HepG2 (cell line): ENCODE data around the gene CLEC16A. TPM values are rescaled to one million over a fixed set of nuclear protein-coding genes. Genes with fewer than 3 reads are reported as not detected.

Source experiments
- AKAP8 ChIP-seq: sonication (generic); formaldehyde crosslinking; IDR thresholded peaks from 2 replicates; pipeline ENCODE4 v1.5.1; 2020; ENCODE audit warnings: mild to moderate bottlenecking, missing genetic modification reagents
- ATF1 ChIP-seq: IDR thresholded peaks from 2 replicates; pipeline ENCODE4 v1.6.1; 2016; ENCODE audit warnings: mild to moderate bottlenecking, control low read depth
- BCL6 ChIP-seq: IDR thresholded peaks from 2 replicates; pipeline ENCODE4 v1.6.1; 2016; ENCODE audit warnings: missing genetic modification reagents, missing compliant biosample characterization
- CBX1 ChIP-seq: IDR thresholded peaks from one replicate; pipeline ENCODE4 v1.6.1; 2016; ENCODE audit warnings: antibody characterized with exemption, low read depth
- ETV5 ChIP-seq: IDR thresholded peaks from 2 replicates; pipeline ENCODE4 v1.6.1; 2018; ENCODE audit warnings: missing biosample characterization, missing genetic modification reagents, inconsistent platforms, borderline replicate concordance
- HDAC6 ChIP-seq: fragments of 200-600 bp; sonication (generic); IDR thresholded peaks from 2 replicates; pipeline ENCODE4 v1.7.0; 2017; ENCODE audit warnings: mild to moderate bottlenecking, antibody characterized with exemption, low read length, low read depth
- IRF2 ChIP-seq: IDR thresholded peaks from 2 replicates; pipeline ENCODE4 v1.6.1; 2018; ENCODE audit warnings: missing genetic modification reagents, missing compliant biosample characterization
- MTA3 ChIP-seq: sonication (generic); formaldehyde crosslinking; IDR thresholded peaks from 2 replicates; pipeline ENCODE4 v1.4.0; 2020; ENCODE audit warnings: missing genetic modification reagents
- SAP130 ChIP-seq: IDR thresholded peaks from 2 replicates; pipeline ENCODE4 v1.6.1; 2016; ENCODE audit warnings: low read depth
- TBP ChIP-seq: sonication (generic); formaldehyde crosslinking; IDR thresholded peaks from 2 replicates; pipeline ENCODE4 v1.5.0; 2020; ENCODE audit warnings: missing genetic modification reagents
- ZFP41 ChIP-seq: sonication (generic); formaldehyde crosslinking; IDR thresholded peaks from 2 replicates; pipeline ENCODE4 v1.4.0; 2020; ENCODE audit warnings: mild to moderate bottlenecking, missing genetic modification reagents, borderline replicate concordance
- ZNF33A ChIP-seq: sonication (generic); formaldehyde crosslinking; IDR thresholded peaks from 2 replicates; pipeline ENCODE4 v1.5.1; 2020; ENCODE audit warnings: missing genetic modification reagents, mild to moderate bottlenecking, moderate library complexity, borderline replicate concordance
- ZNF768 ChIP-seq: sonication (generic); formaldehyde crosslinking; IDR thresholded peaks from 2 replicates; pipeline ENCODE4 v1.4.0; 2020; ENCODE audit warnings: missing genetic modification reagents
- ZNF816 ChIP-seq: sonication (generic); formaldehyde crosslinking; IDR thresholded peaks from 2 replicates; pipeline ENCODE4 v1.8.0; 2022; ENCODE audit warnings: missing genetic modification reagents, mild to moderate bottlenecking, borderline replicate concordance
- ZSCAN31 ChIP-seq: sonication (generic); formaldehyde crosslinking; IDR thresholded peaks from 2 replicates; pipeline ENCODE4 v1.5.0; 2020; ENCODE audit warnings: low read depth, mild to moderate bottlenecking, missing genetic modification reagents
- ZZZ3 ChIP-seq: sonication (generic); formaldehyde crosslinking; IDR thresholded peaks from 2 replicates; pipeline ENCODE4 v1.4.0; 2020; ENCODE audit warnings: missing genetic modification reagents, mild to moderate bottlenecking, borderline replicate concordance
- polyA plus RNA-seq, 8 experiments: library from polyadenylated mRNA; depleted of rRNA in 3 of 8; stranded (reverse) in 7 of 8; unstranded in 1 of 8; fragments of >200 nt; fragmentation: Illumina TruSeq in 4 of 8; extraction: Trizol in 4 of 8; gene quantifications; 2 replicates each; pipeline versions ENCODE4 v1.2.1 to v1.2.3, GENCODE V29; 2011 to 2016; ENCODE audit warnings: low read depth in 4 of 8, missing spikeins in 1 of 8, mixed read lengths in 1 of 8; ENCODE audit not compliant: insufficient read depth in 1 of 8
- total RNA-seq, 5 experiments: library from RNA; depleted of rRNA; stranded (reverse); fragments of >200 nt; fragmentation: Illumina TruSeq; extraction: Trizol; gene quantifications; 2 replicates each; pipeline ENCODE4 v1.2.3, GENCODE V29; 2016; ENCODE audit warnings: low read depth in 1 of 5
- TF ChIP-seq, protein P1 (sequence below): sonication (generic); formaldehyde crosslinking; IDR thresholded peaks from 2 replicates; pipeline ENCODE4 v1.4.0; 2020; ENCODE audit warnings: missing genetic modification reagents, borderline replicate concordance
- TF ChIP-seq, protein P2 (sequence below): sonication (generic); formaldehyde crosslinking; IDR thresholded peaks from 2 replicates; pipeline ENCODE4 v1.4.0; 2020; ENCODE audit warnings: missing genetic modification reagents

Gene CLEC16A
- total and polyA plus RNA-seq, 2 of the 13 experiments (the other 11 are each of a cell fraction or from before 2014, with no cell fraction given): 8.5 to 10.3 TPM

DNA sequence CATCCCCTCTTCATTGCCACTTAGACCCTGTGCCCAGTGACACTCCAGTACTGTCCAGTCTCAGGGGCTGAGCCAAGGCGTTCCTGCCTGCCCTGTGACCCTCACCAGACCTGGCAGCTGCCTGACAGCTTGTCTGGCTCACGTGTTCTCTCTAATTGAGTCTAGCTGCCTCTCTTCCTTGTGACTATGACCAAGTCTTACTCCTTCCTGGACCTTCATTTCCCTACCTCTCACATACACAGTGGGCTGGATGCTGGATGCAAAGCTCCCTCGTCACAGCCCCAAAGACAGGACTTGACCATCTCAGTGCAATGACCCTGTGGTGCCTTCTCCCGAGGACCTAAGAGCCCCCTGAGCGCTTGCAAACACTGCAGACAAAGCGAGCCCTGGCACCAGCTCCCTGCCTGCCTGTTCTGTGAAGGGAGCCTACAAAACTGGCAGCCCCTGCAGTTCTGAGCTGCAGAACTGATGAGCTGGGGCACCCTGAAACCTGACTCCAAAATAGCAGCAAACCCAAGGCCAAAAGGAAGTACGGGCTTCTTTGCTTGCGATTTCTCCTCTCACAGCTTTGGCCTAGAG, 3.8 kb upstream of the CLEC16A start (continued):
- TF ChIP-seq, protein P1, sequence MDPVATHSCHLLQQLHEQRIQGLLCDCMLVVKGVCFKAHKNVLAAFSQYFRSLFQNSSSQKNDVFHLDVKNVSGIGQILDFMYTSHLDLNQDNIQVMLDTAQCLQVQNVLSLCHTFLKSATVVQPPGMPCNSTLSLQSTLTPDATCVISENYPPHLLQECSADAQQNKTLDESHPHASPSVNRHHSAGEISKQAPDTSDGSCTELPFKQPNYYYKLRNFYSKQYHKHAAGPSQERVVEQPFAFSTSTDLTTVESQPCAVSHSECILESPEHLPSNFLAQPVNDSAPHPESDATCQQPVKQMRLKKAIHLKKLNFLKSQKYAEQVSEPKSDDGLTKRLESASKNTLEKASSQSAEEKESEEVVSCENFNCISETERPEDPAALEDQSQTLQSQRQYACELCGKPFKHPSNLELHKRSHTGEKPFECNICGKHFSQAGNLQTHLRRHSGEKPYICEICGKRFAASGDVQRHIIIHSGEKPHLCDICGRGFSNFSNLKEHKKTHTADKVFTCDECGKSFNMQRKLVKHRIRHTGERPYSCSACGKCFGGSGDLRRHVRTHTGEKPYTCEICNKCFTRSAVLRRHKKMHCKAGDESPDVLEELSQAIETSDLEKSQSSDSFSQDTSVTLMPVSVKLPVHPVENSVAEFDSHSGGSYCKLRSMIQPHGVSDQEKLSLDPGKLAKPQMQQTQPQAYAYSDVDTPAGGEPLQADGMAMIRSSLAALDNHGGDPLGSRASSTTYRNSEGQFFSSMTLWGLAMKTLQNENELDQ (CRISPR knock-in tag): no peak
- TF ChIP-seq ETV5 (CRISPR knock-in tag) (0 out of 2 replicates have a peak, but pooled peaks have one; percentile 20), ZNF33A (no peak), IRF2 (no peak), CBX1 (no peak), MTA3 (CRISPR knock-in tag) (no peak), ZSCAN31 (CRISPR knock-in tag) (0 out of 2 replicates have a peak, but pooled peaks have one; percentile 20), ZFP41 (CRISPR knock-in tag) (no peak), ATF1 (no peak), HDAC6 (no peak), ZNF768 (CRISPR knock-in tag) (peak; percentile 33; the same call in 1 of the 2 replicates), AKAP8 (CRISPR knock-in tag) (0 out of 2 replicates have a peak, but pooled peaks have one; percentile 34), BCL6 (CRISPR knock-in tag) (no peak), SAP130 (CRISPR knock-in tag) (peak; percentile 19; the same call in 1 of the 2 replicates), ZZZ3 (0 out of 2 replicates have a peak, but pooled peaks have one; percentile 39), TBP (no peak), ZNF816 (CRISPR knock-in tag) (no peak)
- TF ChIP-seq, protein P2, sequence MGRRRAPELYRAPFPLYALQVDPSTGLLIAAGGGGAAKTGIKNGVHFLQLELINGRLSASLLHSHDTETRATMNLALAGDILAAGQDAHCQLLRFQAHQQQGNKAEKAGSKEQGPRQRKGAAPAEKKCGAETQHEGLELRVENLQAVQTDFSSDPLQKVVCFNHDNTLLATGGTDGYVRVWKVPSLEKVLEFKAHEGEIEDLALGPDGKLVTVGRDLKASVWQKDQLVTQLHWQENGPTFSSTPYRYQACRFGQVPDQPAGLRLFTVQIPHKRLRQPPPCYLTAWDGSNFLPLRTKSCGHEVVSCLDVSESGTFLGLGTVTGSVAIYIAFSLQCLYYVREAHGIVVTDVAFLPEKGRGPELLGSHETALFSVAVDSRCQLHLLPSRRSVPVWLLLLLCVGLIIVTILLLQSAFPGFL (CRISPR knock-in tag): no peak
